Measurements from ENCODE around the gene GP1BB.

DNA sequence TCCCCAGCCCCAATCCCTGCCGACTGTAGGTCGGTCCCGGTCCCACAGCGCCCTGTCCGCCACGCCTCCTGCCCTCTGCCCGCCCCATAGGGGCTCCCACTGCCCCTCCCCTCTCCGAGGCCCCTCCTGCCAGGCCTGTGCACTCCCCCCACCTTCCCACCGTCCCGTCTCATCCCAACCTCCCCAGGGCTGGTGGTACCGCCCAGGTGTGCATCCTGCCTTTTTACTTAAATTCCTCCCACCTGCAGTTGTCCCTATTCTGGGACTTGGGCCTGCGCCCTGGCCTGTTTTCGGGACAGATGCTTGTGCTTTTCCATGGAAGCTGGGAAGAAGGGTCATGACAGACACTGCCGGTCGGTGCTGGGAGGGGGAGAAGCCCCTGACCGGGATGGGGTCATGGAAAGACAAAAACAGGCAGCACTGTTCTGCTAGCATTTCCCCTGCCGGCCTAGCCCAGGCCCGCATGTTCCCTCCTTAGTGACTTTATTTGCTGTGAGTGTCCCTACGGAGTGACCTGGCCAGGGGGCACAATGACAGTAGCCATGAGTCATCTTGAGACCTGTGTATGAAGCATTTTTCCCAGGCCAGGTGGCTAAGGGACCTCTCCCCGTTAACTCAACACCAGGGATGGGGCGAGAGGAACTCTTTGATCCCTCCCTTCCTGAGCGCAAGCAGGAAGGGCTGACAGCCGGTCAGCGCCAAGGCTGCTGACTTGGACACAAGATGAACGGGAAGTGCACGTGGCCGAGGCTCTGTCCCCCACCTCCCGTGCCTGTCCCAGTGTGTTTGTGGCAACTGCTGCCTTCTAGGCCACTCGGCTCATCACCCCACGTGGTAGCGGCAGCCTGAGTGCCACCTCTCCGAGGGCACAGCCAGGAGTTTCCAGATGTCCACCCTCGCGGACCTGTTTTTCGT lies 44.3 kb downstream of the GP1BB start:
- TF ChIP-seq CTCF (IDR thresholded peaks at IDR 0.05) (no peak), POLR2A (IDR thresholded peaks at IDR 0.05) (no peak)

Data from lower leg skin (tissue), 3 donors.